ENCODE measurements around the gene INSYN1. TPM values are rescaled to one million over a fixed set of nuclear protein-coding genes. Genes with fewer than 3 reads are reported as not detected.

The INSYN1 gene
- total and polyA plus RNA-seq, 9 of the 15 experiments (the other 6 are each of a cell fraction or from before 2014, with no cell fraction given) = not detected

- no peak for TF ChIP-seq MYC (IDR thresholded peaks at IDR 0.05; ENCODE audit: low read depth, low read length)
- no peak for TF ChIP-seq MYC (CRISPR knock-in tag; IDR thresholded peaks at IDR 0.05; ENCODE audit: borderline replicate concordance, low read depth)
- TF ChIP-seq ZHX1 (conservative IDR thresholded peaks at IDR 0.05; ENCODE audit: low read length) = no peak
- TF ChIP-seq CHD2 (IDR thresholded peaks at IDR 0.05; ENCODE audit: low read depth, low read length) = no peak
- TF ChIP-seq TFE3 (CRISPR knock-in tag; IDR thresholded peaks at IDR 0.05) = no peak
Observed at GRCh38 chr15:73696641-73697001, 56.5 kb downstream of the INSYN1 start (continued).

All from K562 (cell line).